GM18511 (cell line): ENCODE results near the gene NBR1.
"Not testable (repeated sequence)": the region's sequence is repeated elsewhere in the genome, so short reads cannot be mapped to it uniquely, and the experiment has no call there.

Source experiments
- ATAC-seq: cut with Tn5 transposase; IDR thresholded peaks from one replicate; pipeline ENCODE4 v1.9.1; 2021; ENCODE audit warnings: mild to moderate bottlenecking, moderate library complexity; ENCODE audit not compliant: unreplicated experiment

Gene NBR1

DNA sequence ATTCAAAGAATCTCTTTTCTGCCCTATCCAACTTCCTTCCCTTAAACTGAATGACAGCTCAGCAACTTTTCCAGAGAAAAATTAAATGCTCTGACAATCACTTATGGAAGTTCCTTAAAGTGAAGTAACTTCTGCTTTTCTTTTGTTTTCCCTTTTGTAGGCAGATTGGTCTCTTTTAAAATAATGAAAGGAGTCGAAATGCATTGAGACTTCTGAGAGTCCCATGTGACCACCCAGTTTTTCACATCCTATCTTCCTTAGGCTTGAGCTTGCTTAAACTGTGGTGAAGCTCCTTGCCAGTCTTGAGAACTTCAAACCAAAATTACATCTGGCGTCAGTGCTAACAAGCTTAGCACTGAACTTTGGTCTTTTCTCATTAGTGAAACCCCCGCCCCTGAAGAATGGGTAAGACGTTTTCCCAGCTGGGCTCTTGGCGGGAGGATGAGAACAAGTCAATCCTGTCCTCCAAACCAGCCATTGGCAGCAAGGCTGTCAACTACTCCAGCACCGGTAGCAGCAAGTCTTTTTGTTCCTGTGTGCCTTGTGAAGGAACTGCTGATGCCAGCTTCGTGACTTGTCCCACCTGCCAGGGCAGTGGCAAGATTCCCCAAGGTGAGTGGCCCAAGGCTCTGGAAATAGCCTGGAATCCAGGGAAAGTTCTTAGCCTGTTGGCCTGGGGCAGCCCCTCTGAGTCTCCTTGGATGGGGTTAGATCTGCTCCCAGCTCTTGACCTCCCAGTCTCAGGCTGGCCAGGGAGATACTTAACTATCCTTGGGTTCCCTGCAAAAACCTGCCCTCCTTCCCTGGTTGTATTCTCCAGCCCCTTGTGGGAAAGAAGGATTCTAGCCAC, 41.9 kb downstream of the NBR1 start:
- no peak for ATAC-seq

DNA sequence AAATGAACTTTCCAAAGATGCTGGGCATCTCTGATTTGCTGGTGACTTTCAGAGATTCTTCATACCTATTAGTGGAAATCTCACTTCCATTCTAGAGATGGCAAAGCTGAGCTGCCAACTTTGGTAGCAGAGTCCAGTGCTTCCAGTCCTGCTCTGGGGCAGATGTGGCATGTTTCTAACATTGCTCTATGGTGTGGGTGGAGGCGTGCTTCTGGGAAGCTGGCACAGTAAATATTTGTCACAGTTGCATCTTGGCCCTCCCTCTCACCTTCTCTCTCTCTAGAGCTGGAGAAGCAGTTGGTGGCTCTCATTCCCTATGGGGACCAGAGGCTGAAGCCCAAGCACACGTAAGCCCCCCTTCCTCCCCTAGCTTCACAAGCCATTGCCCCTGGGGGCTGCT, 42.5 kb downstream of the NBR1 start:
- no peak for ATAC-seq

DNA sequence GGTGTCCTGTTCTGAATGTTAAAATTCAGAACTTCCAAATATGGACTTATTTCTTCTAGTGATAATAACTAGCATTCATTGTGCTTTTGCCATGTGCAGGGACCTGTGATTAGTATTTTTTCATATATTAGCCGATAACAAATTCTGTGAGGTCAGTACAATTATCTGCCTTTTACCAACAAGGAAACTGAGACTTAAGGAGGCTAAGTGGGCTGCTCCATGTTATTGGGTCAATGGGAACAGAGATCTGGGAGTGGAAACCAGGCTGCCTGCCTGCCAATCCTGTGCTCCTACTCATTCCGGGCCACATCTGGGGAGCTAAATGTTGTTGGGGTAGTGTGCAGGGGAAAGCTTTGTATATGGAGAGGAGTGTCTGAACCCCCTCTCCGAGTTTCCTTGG, 44.3 kb downstream of the NBR1 start:
- no peak for ATAC-seq

DNA sequence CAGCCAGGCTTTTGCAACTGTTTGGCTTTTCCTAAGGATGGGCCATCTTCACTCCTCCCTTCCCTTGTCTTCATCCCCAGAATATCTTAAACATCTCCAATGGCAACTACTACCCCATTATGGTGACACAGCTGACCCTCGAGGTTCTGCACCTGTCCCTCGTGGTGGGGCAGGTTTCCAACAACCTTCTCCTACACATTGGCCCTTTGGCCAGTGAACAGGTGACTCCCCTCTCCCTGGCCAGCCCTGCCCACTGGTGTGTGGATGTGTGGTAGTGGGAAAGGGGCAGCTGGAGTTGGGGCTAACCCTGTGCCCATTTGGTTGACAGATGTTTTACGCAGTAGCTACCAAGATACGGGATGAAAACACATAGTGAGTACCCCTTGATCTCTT, 45.4 kb downstream of the NBR1 start:
- no peak for ATAC-seq

DNA sequence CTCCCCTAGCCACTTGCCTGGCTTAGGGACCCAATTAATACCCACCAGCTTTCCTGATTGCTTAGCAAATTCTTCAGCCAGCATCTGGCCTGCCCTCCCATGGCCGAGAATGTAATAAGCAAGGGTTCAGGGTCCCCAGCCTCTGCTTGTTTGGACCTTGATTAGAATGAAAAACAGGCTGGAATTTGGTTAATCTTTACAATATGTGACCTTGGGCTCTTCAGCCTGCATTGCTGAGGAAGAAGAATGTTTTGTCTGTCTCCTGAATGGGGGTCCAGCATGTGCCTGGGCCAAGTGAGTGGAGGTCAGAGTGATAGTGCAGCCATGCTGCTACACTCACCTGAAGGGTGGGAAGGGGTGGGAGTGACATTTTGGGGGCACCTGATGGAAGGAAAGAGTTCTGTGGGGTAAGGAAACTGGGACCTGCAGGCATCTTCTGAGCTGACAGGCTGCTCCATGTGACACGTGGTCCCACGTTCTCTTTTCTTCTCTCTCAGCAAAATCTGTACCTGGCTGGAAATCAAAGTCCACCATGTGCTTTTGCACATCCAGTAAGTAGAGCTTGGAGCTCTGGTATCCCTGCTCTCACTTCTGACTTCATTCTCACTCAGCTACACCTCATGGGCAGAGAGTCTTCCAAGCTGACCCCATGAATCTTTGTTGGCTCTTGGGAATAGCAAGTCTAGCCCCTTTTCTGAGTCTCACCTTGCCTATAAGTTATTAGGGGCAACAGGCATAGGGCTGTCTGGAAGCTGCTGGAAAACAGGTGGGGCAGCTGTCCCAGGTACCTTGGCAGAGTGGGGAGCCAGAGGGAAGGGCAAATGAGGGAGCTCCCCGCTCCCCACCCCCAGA, 46.0 kb downstream of the NBR1 start:
- no peak for ATAC-seq

DNA sequence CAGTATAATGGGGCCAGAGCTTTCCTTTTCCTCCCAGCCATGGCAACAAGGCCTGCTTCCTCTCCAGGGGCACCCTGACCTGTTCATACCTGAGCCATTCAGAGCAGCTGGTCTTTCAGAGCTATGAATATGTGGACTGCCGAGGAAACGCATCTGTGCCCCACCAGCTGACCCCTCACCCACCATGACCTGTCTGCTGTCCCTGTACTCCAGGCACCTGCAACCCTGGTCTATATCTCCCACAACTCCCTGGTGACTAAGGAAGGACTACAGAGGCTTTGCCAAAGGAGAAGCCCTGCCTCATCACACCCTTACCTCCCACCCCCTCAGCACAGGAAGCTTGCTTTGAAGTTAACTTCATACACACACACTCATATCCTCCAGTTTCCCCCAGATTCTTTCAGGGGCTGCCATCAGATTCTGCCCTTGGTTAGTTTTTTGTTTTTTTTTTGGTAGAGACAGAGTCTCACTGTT, 46.6 kb downstream of the NBR1 start:
- no peak for ATAC-seq

DNA sequence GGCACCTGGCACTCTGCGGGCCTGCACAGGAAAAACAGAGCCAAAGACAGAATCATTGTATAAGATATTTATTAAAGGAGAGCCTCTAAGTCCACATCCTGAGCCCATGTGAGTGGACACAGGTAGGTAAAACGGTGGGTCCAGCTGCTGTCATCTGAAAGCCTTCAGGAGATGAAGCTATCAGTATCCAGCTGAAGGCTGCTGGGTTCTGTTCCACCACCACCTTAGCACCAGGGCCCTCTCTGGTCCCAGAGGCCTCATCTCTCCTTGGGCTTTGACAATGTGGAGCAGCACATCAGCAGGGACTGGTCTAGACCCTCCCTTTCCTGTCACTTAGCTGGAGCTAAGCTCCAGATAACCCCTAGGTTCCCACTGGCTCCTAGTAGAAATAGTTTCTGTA, 48.0 kb downstream of the NBR1 start:
- no peak for ATAC-seq

DNA sequence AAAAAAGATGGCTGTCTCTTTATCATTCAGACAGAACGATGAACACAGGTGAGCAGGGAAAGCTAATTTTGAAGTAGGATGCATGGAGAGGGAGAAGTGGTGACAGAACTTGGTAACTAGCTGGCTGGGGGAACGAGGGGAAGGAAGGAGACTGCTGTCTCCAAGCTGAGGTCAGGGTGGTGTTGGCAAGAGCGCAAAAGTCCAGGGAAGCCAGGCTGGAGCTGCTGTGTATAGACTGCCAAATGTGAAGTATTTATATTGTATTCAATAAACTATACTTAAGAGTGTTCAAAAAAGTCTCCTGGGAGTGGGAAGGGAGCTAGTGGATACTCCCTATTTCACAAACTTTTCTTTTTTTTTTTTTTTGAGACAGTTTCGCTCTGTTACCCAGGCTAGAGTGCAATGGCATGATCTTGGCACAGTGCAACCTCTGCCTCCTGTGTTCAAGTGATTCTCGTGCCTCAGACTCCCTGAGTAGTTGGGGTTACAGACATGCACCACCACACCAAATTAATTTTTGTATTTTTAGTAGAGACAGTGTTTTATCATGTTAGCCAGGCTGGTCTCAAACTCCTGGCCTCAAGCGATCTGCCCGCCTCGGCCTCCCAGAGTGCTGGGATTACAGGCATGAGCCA, 48.8 kb downstream of the NBR1 start:
- ATAC-seq: no peak

DNA sequence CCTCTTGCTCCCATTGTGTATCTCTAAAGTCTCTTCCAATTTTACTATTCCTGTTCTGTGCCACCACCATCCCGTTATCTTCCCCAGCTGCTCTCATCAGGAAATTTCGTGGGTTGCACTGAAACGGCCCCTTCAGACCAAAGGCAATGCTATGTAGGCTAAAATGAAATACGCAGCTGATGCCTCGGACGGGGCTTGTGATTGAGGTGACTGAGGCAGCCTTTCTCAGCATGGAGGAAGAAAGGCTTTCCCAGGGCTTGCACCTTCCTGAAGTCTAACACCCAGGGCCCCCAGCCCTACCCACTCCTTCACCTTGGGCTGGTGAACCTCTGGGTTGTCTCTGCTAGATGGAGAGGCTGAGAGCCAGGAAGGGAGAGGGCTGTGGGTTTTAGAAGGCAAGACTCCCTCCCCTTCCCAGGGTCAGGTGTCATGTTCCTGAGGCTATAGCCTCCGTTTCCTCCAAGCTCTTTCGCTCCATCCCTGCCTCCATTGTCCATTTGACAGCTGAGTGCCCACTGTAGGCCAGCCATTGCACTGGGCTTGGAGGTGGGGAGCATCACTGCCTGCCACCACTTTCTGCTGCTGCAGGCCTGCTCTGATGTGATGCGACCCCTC, 49.6 kb downstream of the NBR1 start:
- ATAC-seq: no peak

DNA sequence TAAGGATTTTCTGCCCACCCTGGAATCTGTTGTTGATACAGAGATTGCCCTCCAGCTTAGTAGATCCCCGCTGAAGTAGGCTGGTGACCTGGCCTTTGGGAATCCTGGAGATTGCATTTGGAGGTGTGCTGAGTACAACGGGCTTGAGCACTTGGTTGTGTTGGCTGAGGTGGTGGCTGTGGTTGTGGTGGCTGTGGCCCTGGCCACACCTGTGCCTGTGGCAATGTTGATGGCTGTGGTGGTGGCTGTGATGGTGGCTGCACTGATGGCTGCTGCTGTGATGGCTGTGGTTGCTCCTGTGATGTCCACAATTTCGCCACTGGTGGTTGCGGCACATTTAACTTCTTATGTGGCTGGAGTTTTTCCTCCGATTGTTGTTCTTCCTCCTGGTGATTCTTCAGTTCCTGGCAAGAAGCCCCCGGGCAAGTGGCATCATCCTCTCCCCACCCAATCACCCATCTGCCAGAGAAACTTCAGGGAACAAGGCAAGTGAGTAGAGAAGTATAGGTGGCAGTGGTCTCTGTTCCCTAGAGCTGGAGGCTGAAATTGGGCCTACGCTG, 53.2 kb downstream of the NBR1 start:
- no peak for ATAC-seq

DNA sequence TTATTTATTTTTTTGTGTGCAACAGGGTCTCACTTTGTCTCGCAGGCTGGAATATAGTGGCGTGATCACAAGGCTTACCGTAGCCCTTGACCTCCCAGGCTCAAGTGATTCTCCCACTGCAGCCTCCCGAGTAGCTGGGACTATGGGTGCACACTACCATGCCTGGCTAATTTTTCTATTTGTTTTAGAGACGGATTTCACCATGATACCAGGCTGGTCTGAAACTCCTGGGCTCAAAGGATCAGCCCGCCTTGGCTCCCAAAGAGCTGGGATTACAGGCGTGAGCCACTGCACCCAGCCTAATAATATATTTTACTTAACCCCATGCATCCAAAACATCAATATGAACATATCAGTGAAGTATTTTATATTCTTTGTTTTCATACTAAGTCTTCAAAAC, 55.4 kb downstream of the NBR1 start:
- ATAC-seq: no peak

DNA sequence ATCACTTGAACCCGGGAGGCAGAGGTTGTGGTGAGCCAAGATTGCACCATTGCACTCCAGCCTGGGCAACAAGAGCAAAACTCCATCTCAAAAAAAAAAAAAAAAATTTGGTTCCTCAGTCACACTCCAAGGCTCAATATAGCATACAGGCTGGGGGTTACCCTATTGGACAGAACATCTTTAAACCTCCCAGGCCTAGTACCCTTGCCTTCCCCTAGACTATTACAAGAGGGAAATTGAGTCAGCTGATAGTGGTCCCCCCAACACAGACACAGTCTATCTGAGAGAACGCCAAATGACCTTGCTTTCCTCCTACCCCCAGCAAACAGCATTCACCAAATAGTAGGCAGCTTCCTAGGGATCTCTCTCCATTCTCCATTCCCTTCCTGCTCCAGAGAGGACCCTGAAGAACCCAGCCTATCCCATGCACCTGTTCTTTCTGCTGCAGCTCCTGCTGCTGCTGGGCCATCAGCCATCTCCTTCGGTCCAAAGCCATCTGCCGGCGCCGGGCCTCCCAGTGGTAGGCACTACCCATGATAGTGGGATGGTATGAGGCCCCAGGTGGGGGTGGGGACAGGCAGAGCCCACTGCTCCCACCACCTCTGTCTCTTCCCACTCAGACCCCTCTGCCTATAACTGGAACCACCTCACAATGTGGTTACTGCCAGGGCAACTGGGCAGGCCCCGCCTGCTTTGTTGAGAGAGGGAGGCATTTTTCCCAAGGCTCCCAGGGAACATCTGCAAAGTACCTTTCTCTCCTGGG, 57.2 kb downstream of the NBR1 start, which contains the start of gene CCDC200:
Gene CCDC200 (minus strand): TSS at position 604 of the 763 bp plus-strand sequence. CDS start 69 bp downstream, at position 535.
- ATAC-seq: not testable (repeated sequence)

DNA sequence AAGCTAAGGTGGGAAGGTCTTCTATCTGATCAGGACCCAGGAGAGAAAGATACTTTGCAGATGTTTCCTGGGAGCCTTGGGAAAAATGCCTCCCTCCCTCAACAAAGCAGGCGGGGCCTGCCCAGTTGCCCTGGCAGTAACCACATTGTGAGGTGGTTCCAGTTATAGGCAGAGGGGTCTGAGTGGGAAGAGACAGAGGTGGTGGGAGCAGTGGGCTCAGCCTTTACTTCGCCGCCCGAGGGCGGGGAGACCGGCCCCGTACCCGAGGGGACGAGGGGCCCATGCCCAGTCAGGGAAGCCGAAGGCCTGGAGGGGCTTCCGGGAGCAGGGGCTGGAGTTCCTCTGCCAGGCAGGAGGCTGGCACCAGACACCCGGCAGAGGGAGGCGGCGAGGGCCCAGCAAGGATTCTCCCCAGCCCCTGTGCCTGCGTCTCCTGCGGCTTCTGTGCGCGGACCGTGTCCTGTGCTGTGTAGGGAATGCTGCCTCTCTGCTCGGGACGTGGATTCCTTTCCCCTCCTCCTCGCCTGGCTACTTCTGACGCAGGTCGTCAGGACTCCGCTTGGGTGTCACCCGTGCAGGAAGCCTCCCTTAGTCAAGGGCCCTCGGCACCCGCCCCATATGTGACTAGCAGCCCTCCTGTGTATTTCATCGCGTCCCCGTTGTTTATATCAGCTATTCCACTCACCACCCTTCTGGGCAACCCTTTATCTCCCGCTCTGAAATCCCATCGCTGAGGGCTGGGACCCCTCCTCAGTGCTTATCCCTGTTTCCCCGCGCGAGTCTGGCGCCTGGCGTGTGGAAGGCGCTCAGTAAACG, 60.4 kb downstream of the NBR1 start:
- not testable (repeated sequence) for ATAC-seq

DNA sequence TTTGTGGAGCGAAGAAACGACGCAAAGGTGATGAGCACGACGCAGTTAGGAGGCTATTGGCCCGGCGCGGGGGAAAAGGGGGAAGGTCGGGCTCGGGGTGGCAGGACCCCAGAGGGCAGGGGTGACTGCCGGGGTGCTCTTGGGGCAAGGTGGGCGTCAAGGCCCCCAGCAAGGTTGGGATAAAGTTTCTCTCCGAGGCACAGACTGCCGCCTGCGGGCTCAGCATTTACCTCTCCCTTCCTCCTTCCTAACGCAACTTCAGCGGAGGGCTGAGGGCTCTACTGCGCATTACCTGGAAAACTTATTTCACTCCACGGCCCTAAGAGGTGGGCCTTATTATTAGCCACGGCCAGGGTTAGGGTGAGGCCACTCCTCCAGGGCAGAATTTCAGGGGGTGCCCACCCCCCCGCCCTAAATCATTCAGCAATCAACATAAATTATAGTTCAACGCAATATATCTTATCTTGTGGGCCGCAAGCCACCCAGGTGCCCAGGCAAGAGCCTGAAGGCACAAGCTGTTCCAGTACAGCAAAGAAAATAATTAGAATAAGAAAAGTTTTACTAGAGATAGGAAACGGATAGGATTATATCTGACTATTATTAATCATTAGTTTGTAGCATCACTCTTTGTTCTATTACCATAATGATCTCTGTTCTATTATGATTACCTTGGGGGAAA, 61.1 kb downstream of the NBR1 start:
- ATAC-seq: not testable (repeated sequence)

DNA sequence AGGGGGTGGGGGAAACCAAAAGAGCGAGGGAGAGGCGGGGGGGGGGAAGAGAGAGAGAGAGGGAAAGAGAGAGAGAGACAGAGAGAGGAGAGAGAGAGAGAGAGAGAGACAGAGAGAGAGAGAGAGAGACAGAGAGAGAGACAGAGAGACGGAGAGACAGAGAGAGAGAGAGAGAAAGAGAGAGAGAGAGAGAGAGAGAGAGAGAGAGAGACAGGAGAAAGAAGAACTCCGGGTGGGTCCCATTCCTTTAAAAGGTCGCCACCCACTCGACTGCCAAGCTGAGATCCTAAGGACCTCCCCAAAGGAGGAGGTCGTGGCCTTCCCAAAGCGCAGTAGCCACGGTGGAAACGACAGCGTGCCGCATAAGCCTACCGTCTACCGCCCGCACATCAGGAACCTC, 62.2 kb downstream of the NBR1 start:
- ATAC-seq: not testable (repeated sequence)

DNA sequence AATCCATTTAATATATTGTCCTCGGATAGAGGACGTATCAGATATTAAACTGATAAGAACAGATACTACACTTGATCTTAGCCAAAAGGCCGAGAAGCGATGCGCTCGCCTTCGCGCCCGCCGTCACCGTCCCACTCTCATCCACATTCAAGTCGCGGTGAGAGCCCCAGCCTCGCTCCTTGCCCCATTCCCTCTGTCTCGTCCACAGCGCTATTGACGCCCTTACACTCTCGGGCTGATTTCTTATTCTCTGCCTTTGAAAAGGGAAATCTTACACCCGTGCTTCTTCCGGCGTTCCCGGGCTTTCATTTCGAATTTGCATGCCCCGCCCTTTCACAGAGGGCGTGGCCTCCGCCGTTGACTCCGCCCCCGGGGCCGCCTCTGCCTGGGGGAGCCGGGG, 62.9 kb downstream of the NBR1 start, which contains the start of gene RNU2-1:
Gene RNU2-1 (minus strand): TSS at position 101 of the 400 bp plus-strand sequence.
- ATAC-seq: not testable (repeated sequence)

DNA sequence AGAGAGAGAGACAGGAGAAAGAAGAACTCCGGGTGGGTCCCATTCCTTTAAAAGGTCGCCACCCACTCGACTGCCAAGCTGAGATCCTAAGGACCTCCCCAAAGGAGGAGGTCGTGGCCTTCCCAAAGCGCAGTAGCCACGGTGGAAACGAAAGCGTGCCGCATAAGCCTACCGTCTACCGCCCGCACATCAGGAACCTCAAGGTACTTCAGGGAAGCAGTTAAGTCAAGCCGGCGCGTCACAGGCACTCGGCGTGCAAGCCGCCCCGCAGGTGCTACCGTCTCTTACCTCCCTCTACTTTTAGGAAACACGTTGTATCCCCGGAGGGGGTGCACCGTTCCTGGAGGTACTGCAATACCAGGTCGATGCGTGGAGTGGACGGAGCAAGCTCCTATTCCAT, 68.6 kb downstream of the NBR1 start:
- ATAC-seq: not testable (repeated sequence)
